H9 (cell line): Measurements from ENCODE around the gene WNT3A. TPM values are rescaled to one million over a fixed set of nuclear protein-coding genes. Genes with fewer than 3 reads are reported as not detected.

Experiments
- DNase-seq: peaks from one replicate; pipeline ENCODE4 v3.0.0-alpha.2; 2017
- H2AFZ ChIP-seq: one replicate; pipeline ENCODE4 v1.6.1; 2013; ENCODE audit warnings: mild to moderate bottlenecking, low read length, control low read depth, moderate library complexity
- H2AK5ac ChIP-seq: 2 replicates; pipeline ENCODE4 v1.6.1; 2013; ENCODE audit warnings: low read length, control low read depth, mixed read lengths; ENCODE audit not compliant: insufficient read length
- H2BK120ac ChIP-seq: one replicate; pipeline ENCODE4 v1.6.1; 2013; ENCODE audit warnings: low read depth, mild to moderate bottlenecking, low read length, control low read depth, inconsistent platforms; ENCODE audit not compliant: poor library complexity, severe bottlenecking
- H2BK12ac ChIP-seq: 2 replicates; pipeline ENCODE4 v1.6.1; 2013; ENCODE audit warnings: low read length, control low read depth, mixed read lengths, low read depth; ENCODE audit not compliant: insufficient read length
- H2BK15ac ChIP-seq: 2 replicates; pipeline ENCODE4 v1.6.1; 2013; ENCODE audit warnings: low read depth, low read length, control low read depth
- H2BK20ac ChIP-seq: one replicate; pipeline ENCODE4 v1.6.1; 2013; ENCODE audit warnings: low read depth, mild to moderate bottlenecking, low read length, control low read depth, inconsistent platforms; ENCODE audit not compliant: poor library complexity, severe bottlenecking
- H2BK5ac ChIP-seq: 2 replicates; pipeline ENCODE4 v1.6.1; 2013; ENCODE audit warnings: low read length, control low read depth, mixed read lengths; ENCODE audit not compliant: insufficient read length
- H3K14ac ChIP-seq: 2 replicates; pipeline ENCODE4 v1.6.1; 2013; ENCODE audit warnings: low read length, control low read depth; ENCODE audit not compliant: insufficient read depth
- H3K18ac ChIP-seq: 2 replicates; pipeline ENCODE4 v1.6.1; 2013; ENCODE audit warnings: low read depth, mild to moderate bottlenecking, mixed read lengths, low read length, control low read depth; ENCODE audit not compliant: insufficient read length
- H3K23ac ChIP-seq: 2 replicates; pipeline ENCODE4 v1.6.1; 2013; ENCODE audit warnings: low read length, control low read depth, mixed read lengths, low read depth; ENCODE audit not compliant: insufficient read length
- H3K23me2 ChIP-seq: 2 replicates; pipeline ENCODE4 v1.6.1; 2013; ENCODE audit warnings: low read depth, mild to moderate bottlenecking, mixed read lengths, low read length, control low read depth; ENCODE audit not compliant: insufficient read length, poor library complexity, severe bottlenecking
- H3K27ac ChIP-seq: 2 replicates; pipeline ENCODE4 v1.5.1; 2013; ENCODE audit warnings: low read length, control low read depth, mixed read lengths, low read depth; ENCODE audit not compliant: insufficient read length
- H3K27me3 ChIP-seq: 2 replicates; pipeline ENCODE4 v1.6.1; 2013; ENCODE audit warnings: low read length, control low read depth, inconsistent platforms; ENCODE audit not compliant: insufficient read depth
- H3K4ac ChIP-seq: 2 replicates; pipeline ENCODE4 v1.6.1; 2013; ENCODE audit warnings: low read depth, mild to moderate bottlenecking, control low read depth, inconsistent platforms, low read length, moderate library complexity
- H3K4me1 ChIP-seq: 2 replicates; pipeline ENCODE4 v1.6.1; 2013; ENCODE audit warnings: low read length, control low read depth, inconsistent platforms; ENCODE audit not compliant: insufficient read depth
- H3K4me2 ChIP-seq: 2 replicates; pipeline ENCODE4 v1.6.1; 2013; ENCODE audit warnings: low read length, control low read depth, mixed read lengths; ENCODE audit not compliant: insufficient read length, insufficient read depth
- H3K56ac ChIP-seq: 2 replicates; pipeline ENCODE4 v1.6.1; 2013; ENCODE audit warnings: low read depth, mild to moderate bottlenecking, mixed read lengths, low read length, control low read depth; ENCODE audit not compliant: insufficient read length
- H3K79me1 ChIP-seq: 2 replicates; pipeline ENCODE4 v1.6.1; 2013; ENCODE audit warnings: low read depth, mild to moderate bottlenecking, moderate library complexity, low read length, control low read depth, inconsistent platforms; ENCODE audit not compliant: insufficient read depth, poor library complexity, severe bottlenecking
- H3K79me2 ChIP-seq: 2 replicates; pipeline ENCODE4 v1.6.1; 2013; ENCODE audit warnings: low read length, control low read depth, inconsistent platforms; ENCODE audit not compliant: insufficient read depth
- H3K9ac ChIP-seq: 2 replicates; pipeline ENCODE4 v1.6.1; 2013; ENCODE audit warnings: low read length, control low read depth, mixed read lengths; ENCODE audit not compliant: insufficient read length; ENCODE audit errors: extremely low read depth
- H3K9me3 ChIP-seq: one replicate; pipeline ENCODE4 v1.6.1; 2013; ENCODE audit warnings: low read depth, low read length, inconsistent platforms; ENCODE audit not compliant: control insufficient read depth
- H3T11ph ChIP-seq: one replicate; pipeline ENCODE4 v1.6.1; 2013; ENCODE audit warnings: mild to moderate bottlenecking, low read length, control low read depth, inconsistent platforms
- H4K20me1 ChIP-seq: one replicate; pipeline ENCODE4 v1.6.1; 2013; ENCODE audit not compliant: control insufficient read depth, insufficient read length, insufficient read depth
- H4K5ac ChIP-seq: 2 replicates; pipeline ENCODE4 v1.6.1; 2013; ENCODE audit warnings: low read depth, mild to moderate bottlenecking, mixed read lengths, low read length, control low read depth; ENCODE audit not compliant: insufficient read length
- H4K8ac ChIP-seq: replicated peaks from 2 replicates; pipeline ENCODE4 v1.6.1; 2013; ENCODE audit warnings: low read length, control low read depth, mixed read lengths, low read depth; ENCODE audit not compliant: insufficient read length
- H4K91ac ChIP-seq: 2 replicates; pipeline ENCODE4 v1.6.1; 2013; ENCODE audit warnings: low read depth, mild to moderate bottlenecking, moderate library complexity, mixed read lengths, low read length, control low read depth; ENCODE audit not compliant: insufficient read length
- H3K27ac Mint-ChIP-seq, 3 experiments: 2 replicates in 2 of 3; 3 replicates in 1 of 3; pipeline ENCODE4 v1.8.0; 2020 to 2021; ENCODE audit warnings: mixed read lengths in 3 of 3, mild to moderate bottlenecking in 1 of 3, moderate library complexity in 1 of 3
- H3K27me3 Mint-ChIP-seq: 2 replicates; pipeline ENCODE4 v1.8.0; 2021; ENCODE audit warnings: low read depth, mild to moderate bottlenecking, moderate library complexity, mixed read lengths
- H3K36me3 Mint-ChIP-seq, 3 experiments: 2 replicates in 2 of 3; 3 replicates in 1 of 3; pipeline ENCODE4 v1.8.0; 2020 to 2021; ENCODE audit warnings: low read depth in 3 of 3, mixed read lengths in 3 of 3; ENCODE audit not compliant: insufficient read depth in 1 of 3
- H3K4me1 Mint-ChIP-seq, 2 experiments: 2 replicates each; pipeline ENCODE4 v1.8.0; 2020; ENCODE audit warnings: mixed read lengths in 2 of 2
- H3K4me3 Mint-ChIP-seq, 2 experiments: 2 replicates in 1 of 2; 3 replicates in 1 of 2; pipeline ENCODE4 v1.8.0; 2020 to 2021; ENCODE audit warnings: mild to moderate bottlenecking in 2 of 2, mixed read lengths in 2 of 2, moderate library complexity in 1 of 2
- H3K9me3 Mint-ChIP-seq, 2 experiments: 2 replicates in 1 of 2; 3 replicates in 1 of 2; pipeline ENCODE4 v1.8.0; 2020; ENCODE audit warnings: mild to moderate bottlenecking in 2 of 2, mixed read lengths in 2 of 2, moderate library complexity in 1 of 2
- CTCF ChIP-seq: fragments of 200-600 bp; sonication (generic); conservative IDR thresholded peaks from 3 replicates; pipeline ENCODE4 v1.8.0; 2021; ENCODE audit warnings: antibody characterized with exemption, mild to moderate bottlenecking
- WGBS: extraction: QIAGEN DNeasy Blood & Tissue Kit; methylation state at CpG from one replicate; pipeline ENCODE4 v1.1.7; 2013; ENCODE audit warnings: missing lambda C conversion rate, low lambda C conversion rate, mixed read lengths; ENCODE audit not compliant: insufficient read length; ENCODE audit errors: extremely low coverage; 5-methylcytosine and 5-hydroxymethylcytosine counted together
- total RNA-seq: library from RNA; stranded (reverse); gene quantifications from 2 replicates; pipeline ENCODE4 v1.2.1, GENCODE V29; 2021

WNT3A gene
- total RNA-seq, 1 experiment from 2014 or later, result 0.17 TPM

- no peaks in the 10 kb centered on the region for H4K20me1 ChIP-seq
- no peak overlapping the region for H3K27ac ChIP-seq
- H3K27me3 ChIP-seq, result peaks cover 31% of the 10 kb centered on the region
- no peak overlapping the region for H3K9ac ChIP-seq
- H2BK12ac ChIP-seq, result no peak overlapping the region
- no peak overlapping the region for H2AFZ ChIP-seq
- no peak overlapping the region for H3K14ac ChIP-seq
- H3K23me2 ChIP-seq, result no peaks in the 10 kb centered on the region
- H2BK15ac ChIP-seq, result no peak overlapping the region
- Mint-ChIP-seq H3K36me3 (no peaks in the 10 kb centered on the region; a peak in 1 of 7 replicates), H3K4me1 (peaks cover 1 to 7% of the 10 kb centered on the region in 2 experiments; a peak in 3 of 4 replicates), H3K27me3 (peaks cover 91% of the 10 kb centered on the region), H3K27ac (no peak overlapping the region), H3K9me3 (no peaks in the 10 kb centered on the region), H3K4me3 (no peak overlapping the region)
- no peaks in the 10 kb centered on the region for H3K9me3 ChIP-seq
- no peak overlapping the region for H3T11ph ChIP-seq
- no peaks in the 10 kb centered on the region for H3K4me1 ChIP-seq
- DNase-seq, result no peak
- no peak for TF ChIP-seq CTCF
- H3K23ac ChIP-seq, result no peak overlapping the region
- no peaks in the 10 kb centered on the region for H3K79me1 ChIP-seq
- H4K5ac ChIP-seq, result no peak overlapping the region
- no peak overlapping the region for H2BK5ac ChIP-seq
- no peak overlapping the region for H2BK20ac ChIP-seq
- no peaks in the 10 kb centered on the region for H3K79me2 ChIP-seq
- no peak overlapping the region for H2BK120ac ChIP-seq
- H3K4me2 ChIP-seq, result no peak overlapping the region
- WGBS, result no CpG with 5 or more reads among the region's 21 CpGs
- H2AK5ac ChIP-seq, result no peak overlapping the region
- H3K18ac ChIP-seq, result no peak overlapping the region
- H3K4ac ChIP-seq, result no peak overlapping the region
- no peak overlapping the region for H4K8ac ChIP-seq
- H4K91ac ChIP-seq, result no peak overlapping the region
- H3K56ac ChIP-seq, result no peak overlapping the region
These were observed 7.4 kb downstream of the WNT3A start for GRCh38 chr1:228013935-228014930.
